GM21447 (cell line): ENCODE measurements around the gene LGALS7B.
"Not testable (repeated sequence)": the region's sequence is repeated elsewhere in the genome, so short reads cannot be mapped to it uniquely, and the experiment has no call there.

Source experiments
- ATAC-seq: cut with Tn5 transposase; IDR thresholded peaks from one replicate; pipeline ENCODE4 v1.9.1; 2021; ENCODE audit not compliant: unreplicated experiment

The LGALS7B gene

DNA sequence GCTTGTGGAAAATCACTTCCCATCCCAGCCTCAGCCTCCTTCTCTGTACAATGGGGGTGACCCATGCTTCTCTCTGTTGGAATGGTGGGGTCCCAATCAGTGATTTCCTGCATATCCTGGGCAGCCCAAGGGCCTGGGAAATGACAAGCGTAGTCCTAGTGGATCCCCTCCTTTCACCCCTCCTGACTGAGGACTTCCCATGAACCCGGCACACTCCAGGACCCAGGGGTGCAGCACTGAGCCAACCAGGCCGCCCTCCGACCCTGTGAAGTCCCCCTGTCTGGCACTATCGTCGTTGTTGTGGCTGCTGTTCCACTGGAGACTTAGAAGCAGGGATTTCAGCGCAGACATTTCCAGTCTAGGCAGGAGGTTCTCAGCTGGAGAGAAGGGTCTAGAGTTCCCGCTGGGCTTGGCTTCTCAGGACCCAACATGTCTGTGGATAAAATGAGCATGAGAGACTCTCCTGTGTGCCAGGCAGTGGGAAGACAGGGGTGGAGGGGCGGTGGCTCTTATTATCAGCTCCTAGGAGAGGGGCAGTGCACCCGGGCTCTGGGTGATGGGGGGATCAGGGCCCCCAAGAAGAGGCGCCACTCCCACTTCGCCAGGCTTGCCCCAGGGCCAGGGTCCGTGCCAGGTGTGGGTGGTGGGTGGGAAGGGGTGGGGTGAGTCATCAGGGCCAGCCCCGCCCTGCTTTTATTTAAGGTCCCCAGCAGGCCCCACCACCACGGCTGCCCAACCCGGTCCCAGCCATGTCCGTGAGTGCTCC lies at the start of gene LGALS7B:
TSS of gene LGALS7B (plus strand) at position 723 of the 766 bp plus-strand sequence. CDS start at position 750, 27 bp downstream.
- ATAC-seq = no peak

DNA sequence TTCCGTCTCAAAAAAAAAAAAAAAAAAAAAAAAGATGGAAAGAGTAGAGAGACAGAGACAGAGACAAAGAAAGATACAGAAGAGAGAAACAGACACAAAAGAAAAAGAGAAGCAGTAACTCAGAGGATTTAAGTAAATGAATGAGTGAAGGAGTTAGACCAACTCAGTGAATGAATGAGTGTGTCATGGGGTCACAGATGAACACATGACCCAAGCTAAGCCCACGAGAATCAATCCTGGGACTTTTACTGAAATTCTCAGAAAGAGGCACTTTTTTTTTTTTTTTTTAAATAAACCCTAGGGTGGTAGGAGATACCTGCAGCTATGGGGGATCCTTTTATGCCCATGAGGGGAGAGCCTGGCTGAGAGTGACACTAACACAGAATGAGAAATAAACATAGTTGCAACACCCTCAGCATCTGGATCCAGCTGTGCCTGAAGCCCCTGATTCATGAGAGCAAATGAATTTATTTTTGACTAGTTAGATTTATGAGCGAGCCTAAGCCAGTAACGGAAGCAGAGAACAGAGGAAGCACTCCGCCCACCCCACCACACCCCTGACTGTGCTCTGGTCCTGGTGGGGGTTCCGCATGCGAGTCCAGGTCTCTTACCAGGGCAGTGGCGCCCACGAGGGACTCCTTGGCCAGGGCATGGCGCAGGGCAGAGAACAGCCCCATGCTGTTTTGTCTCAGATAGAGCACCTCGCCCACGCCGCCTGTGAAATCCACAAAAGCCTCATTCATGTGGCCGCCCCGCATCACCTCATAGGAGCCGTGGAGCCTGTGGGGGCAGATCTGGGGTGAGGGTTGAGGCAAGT lies 49.4 kb upstream of the LGALS7B start:
- no peak for ATAC-seq

DNA sequence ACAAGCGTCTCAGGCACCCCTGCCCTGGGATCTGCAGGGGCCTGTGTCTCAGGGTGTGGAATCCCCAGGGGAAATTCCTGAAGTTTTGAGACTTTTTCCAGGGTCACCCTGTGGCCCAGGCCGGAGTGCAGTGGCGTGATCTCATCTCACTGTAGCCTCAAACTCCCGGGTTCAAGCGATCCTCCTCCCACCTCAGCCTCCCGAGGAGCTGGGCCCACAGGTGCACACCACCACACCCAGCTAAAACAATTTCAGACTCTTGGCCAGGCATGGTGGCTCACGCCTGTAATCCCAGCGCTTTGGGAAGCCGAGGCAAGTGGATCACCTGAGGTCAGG lies 48.8 kb upstream of the LGALS7B start:
- ATAC-seq = no peak

DNA sequence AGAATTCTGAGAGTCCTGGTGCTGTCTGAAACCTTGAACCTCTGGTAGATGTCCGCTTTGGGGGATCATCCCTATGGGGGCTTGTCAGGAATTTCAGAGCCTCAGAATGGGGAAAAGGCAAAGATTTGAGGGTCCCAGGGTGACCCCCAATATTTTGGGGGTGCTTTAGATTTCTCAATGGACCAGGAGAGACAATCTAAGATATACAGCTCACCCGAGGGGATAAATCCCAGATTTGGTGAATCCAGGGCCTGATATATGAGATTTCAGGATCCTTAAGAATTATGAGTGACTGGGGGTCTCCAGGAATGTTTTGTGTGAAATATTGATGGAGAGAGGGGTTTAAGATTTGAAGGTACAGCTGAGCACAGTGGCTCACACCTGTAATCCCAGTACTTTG lies 48.1 kb upstream of the LGALS7B start:
- ATAC-seq = no peak

DNA sequence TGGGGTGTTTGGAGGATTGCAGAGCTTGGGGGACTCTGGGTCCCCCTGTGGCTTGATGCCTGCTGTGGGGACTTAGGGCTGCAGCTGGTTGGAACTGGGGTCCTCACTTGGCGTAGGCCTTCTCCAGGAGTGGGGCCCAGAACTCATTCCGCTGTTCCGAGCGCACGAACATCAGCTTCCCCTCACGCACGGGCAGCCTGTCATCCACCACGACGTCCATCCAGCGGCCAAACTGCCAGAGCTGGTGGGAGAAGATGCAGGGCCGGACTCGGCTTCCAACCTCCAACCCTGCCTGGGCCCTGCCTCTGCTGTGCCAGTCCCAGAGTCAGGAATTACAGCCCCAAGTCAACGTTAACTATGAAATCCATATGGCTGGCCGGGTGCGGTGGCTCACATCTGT lies 47.3 kb upstream of the LGALS7B start:
- no peak for ATAC-seq

DNA sequence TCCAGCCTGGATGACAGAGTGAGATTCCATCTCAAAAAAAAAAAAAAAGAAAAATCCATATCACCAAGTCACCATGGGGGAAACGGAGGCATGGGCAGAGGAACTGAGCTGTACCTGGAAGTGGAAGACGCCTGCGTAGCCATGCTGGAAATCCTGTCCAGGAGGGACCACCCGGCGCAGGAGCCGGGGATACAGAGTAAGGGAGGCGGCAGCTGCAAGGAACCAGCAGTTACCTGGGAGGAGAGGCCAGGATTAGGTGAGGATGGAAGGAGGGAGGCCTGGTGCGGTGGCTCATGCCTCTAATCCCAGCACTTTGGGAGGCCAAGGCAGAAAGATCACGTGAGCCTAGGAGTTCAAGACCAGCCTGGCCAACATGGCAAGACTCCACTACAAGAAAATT lies 46.7 kb upstream of the LGALS7B start:
- no peak for ATAC-seq

DNA sequence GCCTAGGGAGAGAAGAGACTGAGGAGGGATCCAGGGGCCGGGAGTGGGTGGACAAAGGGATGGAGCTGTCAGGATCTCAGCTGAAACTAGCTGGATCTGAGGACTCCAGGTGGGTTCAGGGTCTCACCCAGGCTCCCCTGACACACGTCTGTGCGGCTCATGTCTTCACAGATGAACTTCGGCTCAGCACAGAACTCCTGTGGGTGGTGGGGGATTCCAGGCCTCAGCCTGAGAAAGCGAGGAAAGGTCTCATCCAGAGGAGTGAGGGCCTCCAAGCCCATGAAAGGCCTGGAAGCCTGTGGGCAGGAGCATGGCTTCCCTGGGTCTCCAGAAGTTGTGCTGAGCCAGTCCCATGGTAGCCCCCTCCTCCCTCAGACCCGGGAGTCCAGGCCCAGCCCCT lies 46.1 kb upstream of the LGALS7B start:
- ATAC-seq = no peak

DNA sequence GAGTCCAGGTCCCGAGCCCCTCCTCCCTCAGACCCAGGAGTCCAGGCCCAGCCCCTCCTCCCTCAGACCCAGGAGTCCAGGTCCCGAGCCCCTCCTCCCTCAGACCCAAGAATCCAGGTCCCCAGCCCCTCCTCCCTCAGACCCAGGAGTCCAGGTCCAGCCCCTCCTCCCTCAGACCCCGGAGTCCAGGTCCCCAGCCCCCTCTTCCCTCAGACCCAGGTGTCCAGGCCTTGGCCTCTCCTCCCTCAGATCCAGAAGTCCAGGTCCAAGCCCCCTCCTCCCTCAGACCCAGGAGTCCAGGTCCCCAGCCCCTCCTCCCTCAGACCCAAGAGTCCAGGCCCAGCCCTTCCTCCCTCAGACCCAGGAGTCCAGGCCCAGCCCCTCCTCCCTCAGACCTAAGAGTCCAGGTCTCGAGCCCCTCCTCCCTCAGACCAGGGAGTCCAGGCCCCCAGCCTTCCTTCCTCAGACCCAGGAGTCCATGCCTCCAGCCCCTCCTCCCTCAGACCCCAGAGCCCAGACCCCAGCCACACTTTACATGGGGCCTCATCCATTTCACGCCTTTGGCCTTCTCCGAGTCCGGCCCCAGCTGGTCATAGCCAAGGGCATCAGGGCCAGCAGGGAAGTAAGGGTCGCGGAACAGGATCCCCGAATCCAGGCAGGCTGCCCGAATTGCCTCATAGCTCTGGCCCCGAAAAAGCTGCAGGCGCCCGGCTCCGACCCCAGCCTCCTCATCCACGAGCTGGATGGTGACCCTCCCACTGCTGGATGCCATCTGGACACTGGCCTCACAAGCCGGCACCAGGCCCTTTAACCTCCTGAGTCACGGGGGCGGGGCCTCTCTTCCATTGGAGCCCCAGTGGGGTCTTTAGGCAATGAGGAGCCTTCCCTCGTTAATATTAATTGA lies 45.4 kb upstream of the LGALS7B start:
- ATAC-seq = no peak

DNA sequence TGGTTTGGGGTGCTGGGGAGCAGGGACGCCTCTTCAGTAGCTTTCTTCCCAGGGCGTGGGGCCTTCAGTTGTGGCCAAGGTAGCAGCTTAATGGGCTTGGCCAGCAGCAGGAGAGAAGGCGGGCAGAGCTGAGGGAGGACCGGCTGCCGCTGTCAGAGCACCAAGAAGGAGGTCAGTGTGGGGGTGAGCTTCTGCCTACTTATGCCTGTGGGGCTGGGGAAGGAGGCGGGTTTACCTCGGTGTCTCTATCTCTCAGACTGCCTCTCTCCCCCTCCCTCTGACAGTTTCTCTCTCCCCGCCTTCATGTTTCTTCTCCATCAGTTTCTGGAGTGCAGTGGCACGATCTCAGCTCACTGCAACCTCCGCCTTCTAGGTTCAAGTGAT lies 44.7 kb upstream of the LGALS7B start, which contains the start of gene CAPN12:
TSS of gene CAPN12 (minus strand) at position 177 of the 384 bp plus-strand sequence. CDS start 309 bp downstream, outside the sequence.
- no peak for ATAC-seq

DNA sequence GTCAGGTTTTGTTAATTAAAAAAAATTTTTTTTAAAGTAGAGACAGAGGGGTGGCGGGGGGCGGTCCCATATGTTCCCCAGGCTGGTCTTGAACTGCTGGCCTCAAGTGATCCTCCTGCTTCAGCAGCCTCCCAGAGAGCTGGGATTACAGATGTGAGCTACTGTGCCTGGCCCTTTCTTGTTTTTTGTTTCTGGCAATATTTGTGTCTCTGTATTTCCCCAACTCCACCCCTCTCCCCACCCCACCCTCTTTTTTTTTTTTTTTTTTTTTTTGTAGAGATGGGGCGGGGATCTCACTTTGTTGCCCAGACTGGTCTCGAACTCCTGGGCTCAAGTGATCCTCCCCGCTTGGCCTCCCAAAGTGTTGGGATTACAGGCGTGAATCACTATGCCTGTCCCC lies 44.1 kb upstream of the LGALS7B start:
- no peak for ATAC-seq

DNA sequence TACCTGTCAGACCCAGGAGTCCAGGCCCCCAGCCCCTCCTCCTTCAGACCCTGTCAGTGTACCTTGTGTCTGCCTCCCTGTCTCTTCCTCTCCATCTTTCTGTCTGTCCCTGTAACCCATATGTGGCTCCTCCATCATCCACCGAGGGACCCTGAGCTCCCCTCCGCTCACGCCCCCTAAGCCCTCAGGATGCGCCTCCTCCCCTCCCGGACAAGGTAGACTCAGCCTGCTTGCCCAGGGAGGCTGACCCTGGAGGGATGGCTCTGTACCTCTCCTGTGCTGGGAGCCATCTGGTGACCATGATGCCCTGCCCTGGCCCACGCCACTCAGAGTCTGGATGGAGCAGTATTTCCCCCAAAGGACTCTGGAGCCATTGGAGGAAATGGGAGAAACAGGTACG lies 43.7 kb upstream of the LGALS7B start:
- no peak for ATAC-seq

DNA sequence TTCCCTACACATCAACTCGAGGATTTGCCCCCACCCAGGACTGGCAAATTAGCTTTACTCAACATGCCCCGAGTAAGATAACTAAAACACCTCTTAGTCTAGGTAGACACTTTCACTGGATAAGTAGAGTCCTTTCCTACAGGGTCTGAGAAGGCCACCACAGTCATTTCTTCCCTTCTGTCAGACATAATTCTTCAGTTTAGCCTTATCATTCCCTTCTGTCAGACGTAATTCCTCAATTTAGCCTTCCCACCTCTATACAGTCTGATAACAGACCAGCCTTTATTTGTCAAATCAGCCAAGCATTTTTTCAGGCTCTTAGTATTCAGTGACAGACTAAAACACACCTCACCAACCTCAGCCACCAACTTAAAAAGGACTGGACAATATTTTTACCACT lies 35.2 kb upstream of the LGALS7B start:
- not testable (repeated sequence) for ATAC-seq

DNA sequence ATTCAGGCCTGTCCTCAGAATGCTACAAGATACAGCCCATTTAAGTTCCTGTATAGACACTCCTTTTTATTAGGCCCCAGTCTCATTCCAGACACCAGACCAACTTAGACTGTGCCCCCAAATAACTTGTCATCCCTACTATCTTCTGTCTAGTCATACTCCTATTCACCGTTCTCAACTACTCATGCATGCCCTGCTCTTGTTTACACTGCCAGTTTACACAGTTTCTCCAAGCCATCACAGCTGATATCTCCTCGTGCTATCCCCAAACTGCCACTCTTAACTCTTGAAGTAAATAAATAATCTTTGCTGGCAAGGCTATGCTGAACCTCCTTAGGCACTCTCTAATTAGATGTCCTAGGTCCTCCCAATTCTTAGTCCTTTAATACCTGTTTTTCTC lies 34.8 kb upstream of the LGALS7B start:
- ATAC-seq = not testable (repeated sequence)

DNA sequence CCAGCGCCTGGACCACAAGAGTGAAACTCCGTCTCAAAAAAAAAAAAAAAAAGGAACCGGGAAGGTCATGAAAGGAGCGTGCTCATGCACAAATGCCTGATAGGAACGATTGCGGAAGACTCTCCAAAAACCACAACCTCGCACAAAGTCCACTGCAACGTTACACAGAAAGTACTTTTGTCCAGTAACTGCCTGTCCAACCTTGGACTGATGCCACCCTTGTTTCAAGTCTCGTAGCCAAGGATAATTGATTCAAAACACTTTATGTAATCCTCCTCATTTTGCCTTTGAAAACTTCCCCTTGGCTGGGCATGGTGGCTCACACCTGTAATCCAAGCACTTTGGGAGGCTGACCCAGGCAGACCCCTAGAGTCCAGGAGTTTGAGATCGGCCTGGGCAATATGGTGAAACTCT lies 29.4 kb upstream of the LGALS7B start:
- no peak for ATAC-seq

DNA sequence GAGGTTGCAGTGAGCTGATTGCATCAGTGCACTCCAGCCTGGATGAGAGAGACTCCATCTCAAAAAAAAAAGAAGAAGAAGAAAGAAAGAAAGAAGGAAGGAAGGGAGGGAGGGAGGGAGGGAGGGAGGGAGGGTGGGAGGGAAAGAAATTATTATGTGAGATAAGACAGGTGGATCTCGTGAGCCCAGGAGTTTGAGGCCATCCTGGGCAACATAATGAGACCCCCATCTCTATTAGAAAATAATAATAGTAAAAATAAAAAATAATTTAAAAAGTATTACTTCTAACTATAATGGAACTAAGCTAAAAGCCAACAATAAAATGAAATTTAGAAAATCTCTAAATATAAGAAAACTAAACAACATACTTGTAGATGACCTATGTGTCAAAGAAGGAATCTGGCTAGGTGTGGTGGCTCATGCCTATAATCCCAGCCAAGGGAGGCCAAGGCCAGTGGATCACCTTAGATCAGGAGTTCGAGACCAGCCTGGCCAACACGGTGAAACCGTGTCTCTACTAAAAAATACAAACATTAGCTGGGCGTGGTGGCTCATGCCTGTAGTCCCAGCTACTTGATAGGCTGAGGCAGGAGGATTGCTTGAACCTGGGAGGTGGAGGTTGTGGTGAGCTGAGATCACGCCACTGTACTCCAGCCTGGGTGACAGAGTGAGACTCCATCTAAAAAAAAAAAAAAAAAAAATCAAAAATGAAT lies 28.0 kb upstream of the LGALS7B start:
- not testable (repeated sequence) for ATAC-seq

DNA sequence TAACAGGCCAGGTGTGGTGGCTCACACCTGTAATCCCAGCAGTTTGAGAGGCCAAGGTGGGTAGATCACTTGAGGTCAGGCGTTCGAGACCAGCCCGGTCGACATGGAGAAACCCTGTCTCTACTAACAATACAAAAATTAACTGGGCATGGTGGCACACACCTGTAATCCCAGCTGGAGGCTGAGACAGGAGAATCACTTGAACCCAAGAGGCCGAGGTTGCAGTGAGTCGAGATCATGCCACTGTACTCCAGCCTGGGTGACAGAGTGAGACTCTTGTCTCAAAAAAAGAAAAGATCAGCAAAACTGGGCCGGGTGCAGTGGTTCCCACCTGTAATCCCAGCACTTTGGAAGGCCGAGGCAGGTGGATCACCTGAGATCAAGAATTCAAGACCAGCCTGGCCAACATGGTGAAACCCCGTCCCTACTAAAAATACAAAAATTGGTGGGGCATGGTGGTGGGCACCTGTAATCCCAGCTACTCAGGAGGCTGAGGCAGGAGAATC lies 27.1 kb upstream of the LGALS7B start:
- ATAC-seq = not testable (repeated sequence)

DNA sequence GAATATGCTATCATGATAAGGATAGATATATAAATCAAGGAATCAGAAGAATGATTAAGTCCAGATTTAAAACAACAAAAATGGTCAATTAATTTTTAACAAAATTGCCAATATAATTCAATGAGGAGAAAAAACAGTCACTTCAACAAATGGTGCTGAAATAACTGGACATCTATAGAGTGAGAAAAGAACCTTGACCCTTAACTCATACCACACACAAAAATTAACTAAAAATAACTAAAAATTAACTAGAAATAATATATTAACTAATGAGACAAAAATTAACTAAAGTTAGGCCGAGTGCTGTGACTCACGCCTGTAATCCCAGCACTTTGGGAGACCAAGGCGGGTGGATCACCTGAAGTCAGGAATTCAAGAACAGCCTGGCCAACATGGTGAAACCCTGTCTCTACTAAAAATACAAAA lies 25.2 kb upstream of the LGALS7B start:
- ATAC-seq = no peak

DNA sequence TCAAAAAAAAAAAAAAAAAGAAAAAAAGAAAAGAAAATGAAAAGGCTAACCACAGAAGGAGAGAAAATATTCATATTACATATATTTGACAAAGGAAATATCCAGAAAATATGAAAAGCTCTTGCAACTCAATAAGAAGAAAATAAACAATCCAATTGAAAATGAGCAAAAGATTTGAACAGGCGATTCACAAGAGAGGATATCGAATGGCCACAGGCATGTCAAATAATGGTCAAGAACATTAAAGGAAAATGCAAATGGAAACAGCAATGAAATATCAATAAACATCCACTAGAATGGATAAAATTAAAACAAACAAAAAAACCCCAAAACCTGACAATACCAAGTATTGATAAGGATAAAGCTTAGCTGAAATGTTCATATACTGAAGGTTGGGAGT lies 23.8 kb upstream of the LGALS7B start:
- no peak for ATAC-seq

DNA sequence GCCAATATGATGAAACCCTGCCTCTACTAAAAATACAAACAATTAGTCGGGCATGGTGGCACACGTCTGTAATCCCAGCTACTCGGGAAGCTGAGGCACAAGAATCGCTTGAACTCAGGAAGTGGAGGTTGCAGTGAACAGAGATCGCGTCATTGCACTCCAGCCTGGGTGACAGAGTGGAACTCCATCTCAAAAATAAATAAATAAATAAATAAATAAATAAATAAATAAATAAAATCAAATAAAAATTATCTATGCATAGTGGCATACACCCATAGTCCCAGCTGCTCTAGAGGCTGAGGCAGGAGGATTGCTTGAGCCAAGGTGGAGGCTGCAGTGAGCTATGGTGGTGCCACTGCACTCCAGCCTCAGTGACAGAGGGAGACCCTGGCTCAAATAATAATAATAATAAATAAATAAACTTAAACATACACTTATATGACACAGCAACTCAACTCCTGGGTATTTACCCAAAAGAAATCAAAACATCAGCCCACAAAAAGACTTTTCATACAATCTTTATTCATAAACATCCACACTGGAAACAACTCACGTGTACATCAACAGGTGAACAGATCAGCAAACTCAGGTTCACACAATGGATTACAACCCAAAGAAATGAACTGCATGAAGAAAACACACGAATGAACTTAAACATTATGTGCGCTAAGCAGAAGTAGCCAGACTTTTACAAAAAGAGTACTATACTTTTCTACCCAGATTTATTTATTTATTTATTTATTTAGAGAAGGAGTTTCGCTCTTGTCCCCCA lies 22.5 kb upstream of the LGALS7B start:
- no peak for ATAC-seq
